ENCODE data around the gene TMEM163.

The TMEM163 gene

DNA sequence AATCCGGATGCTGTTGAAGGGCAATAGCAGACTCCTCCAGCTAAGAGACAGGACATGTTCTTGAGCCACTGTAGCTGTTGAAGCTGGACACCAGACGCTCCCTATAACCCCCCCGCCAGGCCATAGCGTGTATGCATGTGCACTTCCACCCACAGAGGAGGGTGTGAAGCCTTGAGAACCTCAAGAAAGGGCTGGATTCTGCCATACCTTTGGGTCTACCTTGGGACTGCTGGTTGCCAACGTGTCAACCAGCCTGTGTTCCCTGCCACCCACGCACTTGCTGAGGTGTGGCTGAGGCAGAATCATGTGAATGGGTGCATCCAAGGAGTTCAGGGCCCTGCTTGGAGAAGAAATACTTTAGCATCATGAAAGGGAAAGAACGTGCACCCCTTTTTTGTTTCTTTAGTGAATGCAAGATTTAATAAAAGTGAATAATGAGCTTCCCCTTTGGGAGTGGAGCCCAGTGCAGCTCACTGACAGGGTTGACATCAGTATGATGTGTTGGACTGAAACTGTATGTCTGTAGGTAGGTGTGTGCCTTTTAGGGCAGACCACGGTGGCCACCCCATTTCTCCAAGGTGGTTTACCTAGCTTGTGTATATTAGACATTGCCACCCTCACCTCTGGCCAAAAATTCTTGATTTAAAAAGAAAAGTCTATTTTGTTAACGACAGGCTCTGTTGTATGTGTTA, 266.6 kb downstream of the TMEM163 start:
- no peak for DNase-seq

DNA sequence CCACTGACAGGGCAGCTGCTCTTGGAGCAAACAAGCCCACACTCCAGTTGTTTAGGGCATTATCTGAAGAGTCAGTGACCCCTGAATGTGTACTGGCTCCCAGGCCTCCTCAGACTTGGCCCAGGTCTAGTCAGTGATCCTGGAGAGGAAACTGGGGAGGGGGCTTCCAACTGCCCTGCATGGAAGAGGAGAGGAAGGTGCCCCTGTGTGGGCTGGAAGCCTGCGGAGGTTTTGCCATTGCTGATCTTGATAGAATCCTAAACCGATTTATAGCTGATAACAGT, 267.5 kb downstream of the TMEM163 start:
- DNase-seq = no peak

DNA sequence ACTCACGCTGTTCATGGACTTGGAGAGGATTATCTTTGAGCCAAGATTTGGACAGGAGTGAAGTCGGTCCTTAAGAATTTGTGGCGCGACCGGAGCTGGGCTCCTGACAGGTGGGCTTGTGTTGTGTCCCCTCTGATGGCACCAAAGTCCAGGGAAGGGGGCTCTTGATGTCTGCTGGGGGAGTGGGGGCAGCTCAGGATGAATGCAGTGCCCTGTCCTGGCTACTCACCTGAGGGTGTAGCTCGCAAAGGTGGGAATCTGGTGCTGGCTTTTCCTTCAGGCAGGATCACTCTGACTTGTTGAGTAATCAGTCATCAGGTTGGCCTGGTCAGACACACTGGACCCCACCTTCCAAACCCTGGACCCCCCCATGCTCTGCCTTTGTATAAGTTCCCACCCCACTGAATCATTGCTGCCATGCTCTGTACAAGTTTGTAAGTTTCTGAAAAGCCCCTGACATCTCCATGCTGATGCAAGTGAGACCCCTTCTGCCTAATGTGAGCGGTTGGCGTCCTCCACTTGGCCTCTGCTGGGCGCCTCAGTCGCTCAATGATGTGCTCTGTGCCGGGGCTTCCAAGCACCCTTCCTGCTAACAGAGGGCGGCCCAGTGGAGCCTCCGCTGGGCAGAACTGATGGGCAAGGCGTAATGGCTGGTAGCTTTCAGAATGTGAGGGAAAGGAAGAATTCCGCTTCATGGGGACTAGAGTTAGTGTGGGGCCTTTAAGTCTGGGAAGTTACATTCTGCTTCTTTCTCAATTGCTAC, 268.9 kb downstream of the TMEM163 start:
- DNase-seq = no peak

GRCh38 chr2:134449157-134449556, 269.6 kb downstream of the TMEM163 start:
- DNase-seq = no peak

DNA sequence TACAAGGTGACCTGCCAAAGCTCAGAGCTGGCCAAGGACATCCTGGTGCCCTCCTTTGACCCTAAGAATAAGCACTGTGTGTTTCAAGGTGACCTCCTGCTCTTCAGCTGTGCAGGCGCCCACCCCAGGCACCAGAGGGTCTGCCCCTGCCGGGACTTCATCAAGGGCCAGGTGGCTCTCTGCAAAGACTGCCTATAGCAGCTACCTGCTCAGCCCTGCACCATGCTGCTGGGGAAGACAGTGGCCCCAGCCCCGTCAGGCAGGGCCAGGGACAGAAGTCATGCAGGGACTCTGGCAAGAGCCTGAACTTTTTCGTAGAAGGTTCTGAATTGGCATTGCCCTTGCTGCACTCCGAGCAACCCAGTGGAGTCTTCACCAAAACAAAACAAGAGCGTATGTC, 270.1 kb downstream of the TMEM163 start:
- no peak for DNase-seq

DNA sequence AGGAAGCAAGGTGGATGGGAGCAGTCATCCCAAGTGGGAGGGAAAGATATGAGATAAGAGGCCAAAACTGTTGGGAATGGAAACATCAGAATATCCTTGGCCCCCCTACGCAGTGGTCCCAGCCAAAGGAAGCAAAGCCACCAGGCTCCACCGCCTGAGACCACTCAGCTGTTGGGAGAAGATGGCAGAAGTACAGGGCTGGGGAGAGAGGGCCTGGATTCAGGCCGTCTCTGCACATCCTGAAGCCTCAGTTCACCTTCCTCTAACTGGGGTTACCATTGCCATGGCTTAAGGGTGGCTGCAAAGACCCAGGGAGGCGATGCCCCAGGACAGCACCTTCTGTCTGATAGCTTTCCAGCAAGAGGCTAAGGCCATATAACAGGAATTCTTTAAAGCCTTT, 271.1 kb downstream of the TMEM163 start:
- no peak for DNase-seq

GRCh38 chr2:134446383-134447017, 272.3 kb downstream of the TMEM163 start:
- DNase-seq = no peak

GRCh38 chr2:134445985-134446382, 272.8 kb downstream of the TMEM163 start:
- DNase-seq = no peak

DNA sequence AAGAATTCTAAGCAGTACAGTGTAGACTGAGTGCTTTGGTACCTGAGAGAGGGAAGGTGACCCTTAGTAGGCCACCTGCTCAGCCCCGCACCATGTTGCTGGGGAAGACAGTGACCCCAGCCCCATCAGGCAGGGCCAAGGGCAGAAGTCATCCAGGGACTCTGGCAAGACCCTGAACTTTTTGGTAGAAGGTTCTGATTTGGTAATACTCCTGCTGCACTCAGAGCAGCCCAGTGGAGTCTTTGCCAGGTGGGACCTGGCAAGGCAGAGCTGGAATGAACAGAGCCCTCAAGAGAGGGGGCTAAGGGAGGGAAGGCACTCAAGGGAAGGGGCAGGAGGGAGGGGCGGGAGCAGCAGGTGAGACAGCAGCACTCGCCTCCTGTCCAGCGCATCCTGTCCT, 273.7 kb downstream of the TMEM163 start:
- no peak for DNase-seq

DNA sequence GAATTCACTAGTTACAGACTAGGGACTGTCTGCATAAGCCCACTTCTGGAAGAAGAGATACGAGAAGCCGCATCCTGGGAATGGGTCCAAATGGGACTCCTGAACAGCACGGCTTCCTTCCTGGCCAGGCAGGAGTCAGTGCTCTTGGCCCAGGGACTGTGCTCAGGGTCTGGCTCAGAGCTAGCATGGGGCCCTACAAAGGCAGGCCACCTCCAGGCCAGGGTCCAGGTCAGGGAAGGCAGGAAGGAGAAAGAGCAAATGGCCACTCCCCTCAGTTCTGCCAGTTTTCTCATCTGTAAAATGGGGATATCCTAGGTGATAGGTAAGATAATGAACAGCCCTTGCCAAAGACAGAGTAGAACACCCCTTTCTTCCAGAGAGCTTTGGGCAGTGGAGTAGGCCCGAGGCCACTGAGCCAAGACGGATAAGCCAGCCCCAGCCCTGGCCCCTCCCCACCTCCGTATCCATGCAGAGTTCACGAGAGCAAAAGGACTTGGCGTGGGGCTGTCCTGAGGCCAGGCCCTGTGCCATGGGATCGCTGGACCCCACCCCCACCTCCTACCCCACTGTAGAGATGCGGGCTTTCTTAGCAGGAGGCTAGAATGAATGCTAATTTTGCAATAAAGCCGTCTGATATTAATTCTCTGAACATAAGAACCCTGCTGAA, 274.9 kb downstream of the TMEM163 start:
- no peak for DNase-seq

DNA sequence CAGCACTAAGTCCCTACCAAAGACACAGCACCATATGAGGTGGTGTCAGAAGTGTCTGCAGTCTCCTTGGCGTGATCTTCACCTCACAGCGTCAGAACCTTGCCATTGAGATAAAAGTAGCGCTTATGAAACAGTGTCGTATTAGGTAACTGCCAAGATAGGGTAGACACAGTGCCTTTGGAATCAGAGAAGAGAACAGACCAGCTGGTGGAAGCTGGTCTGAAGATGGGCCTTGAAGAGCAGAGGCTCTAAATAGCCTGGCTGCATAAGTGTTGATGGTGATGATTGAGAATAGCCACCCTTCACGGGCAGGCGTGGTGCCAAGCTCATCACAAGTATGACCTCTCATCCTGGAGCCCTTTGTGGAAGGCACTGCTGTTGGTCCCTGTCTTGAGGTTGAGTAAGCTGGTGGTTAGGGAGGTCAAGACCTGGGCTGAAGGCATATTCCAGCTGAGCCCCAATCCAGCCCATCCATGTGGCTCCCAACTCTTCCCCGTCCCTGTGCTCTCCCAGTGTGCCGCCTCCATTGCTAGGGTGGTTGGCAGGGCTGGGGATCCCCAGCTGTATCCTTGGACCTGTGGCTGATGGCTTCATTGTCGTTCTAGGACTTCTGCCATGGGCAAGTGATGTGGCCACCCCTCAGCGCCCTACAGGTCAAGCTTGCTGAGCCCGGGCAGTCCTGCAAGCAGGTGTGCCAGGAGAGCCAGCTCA, 277.5 kb downstream of the TMEM163 start:
- DNase-seq = no peak

GRCh38 chr2:134440336-134440909, 278.4 kb downstream of the TMEM163 start:
- no peak for DNase-seq

- DNase-seq = no peak
Observed at GRCh38 chr2:134438371-134438770, 280.4 kb downstream of the TMEM163 start.

- no peak for DNase-seq
Observed at GRCh38 chr2:134436706-134437105, 282.1 kb downstream of the TMEM163 start.

DNA sequence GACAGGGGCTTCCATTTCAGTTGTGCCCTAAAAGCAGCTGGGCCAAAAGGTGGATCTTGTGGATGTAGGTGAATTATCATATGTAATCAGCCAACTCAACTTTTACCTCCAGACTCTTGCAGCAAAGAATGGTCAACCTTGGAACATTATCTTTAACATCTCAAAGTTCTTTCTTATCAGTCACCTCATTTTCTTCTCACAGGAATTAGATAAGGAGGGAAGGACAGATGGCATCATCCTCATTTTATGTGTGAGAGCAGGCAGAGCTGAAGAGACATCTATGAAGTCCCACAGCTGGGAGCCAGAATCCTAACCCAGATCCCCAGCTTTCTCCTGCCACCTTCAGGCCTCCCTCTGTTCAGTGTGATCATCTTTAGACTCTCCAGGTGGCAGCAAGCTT, 282.9 kb downstream of the TMEM163 start:
- DNase-seq = no peak

DNA sequence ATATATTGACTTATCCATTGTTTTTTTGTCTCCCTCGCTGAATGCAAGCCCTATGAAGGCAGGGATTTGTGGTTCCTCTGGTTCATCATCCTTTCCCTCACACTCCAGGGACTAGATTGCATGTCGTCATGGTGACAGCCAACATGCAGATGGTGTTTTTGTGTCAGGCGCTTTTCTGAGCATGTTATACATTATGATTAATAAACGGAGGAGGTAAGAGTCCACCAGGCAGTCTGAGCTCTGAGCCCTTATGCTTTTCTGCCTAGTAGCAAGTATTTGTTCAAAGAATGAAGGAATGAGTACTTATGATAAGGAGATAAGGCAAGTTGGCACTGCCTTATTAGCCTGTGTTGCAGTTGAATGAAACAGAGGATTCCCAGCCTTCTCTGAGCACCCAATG, 283.3 kb downstream of the TMEM163 start:
- no peak for DNase-seq

GRCh38 chr2:134433979-134434378, 284.8 kb downstream of the TMEM163 start:
- DNase-seq = no peak

DNA sequence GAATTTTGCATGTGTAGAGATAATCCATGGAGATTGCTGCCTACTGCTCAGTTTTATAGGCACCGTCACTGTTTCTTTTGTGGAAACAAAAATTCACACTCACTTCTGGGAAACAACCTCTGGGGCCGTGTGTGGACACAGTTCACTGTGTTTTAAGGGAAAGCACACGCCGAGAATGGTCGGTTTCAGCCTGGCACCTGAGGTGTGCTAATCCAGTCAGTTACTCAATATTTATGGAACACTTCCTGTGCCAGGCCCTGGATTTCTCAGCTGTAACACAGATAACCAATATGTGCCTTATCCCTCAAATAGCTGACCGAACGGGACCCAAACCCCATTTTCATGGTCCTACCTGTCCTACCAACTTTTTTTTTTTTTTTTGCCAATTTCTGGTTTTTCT, 285.3 kb downstream of the TMEM163 start:
- DNase-seq = no peak

GRCh38 chr2:134432435-134432883, 286.3 kb downstream of the TMEM163 start:
- DNase-seq = no peak

GRCh38 chr2:134431838-134432434, 286.9 kb downstream of the TMEM163 start:
- no peak for DNase-seq

DNA sequence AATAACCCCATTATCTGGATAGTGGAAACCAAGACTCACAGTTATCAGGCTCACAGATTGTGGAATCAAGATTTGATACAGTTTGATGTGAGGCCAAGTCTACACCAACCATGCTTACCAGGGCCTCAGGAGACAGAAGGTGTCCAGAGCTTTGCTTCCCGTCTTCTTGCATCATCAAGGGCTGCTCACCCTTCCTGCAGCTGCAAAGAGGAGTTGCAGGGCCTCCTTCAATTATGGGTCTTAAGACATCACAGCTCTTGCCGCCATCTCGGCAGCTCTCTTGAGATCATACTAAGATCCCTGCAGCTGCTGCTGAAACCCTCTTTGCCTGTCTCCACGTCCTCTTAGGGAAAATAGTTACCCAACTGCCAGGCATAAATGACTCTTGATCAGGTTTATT, 288.9 kb downstream of the TMEM163 start:
- DNase-seq = no peak

DNA sequence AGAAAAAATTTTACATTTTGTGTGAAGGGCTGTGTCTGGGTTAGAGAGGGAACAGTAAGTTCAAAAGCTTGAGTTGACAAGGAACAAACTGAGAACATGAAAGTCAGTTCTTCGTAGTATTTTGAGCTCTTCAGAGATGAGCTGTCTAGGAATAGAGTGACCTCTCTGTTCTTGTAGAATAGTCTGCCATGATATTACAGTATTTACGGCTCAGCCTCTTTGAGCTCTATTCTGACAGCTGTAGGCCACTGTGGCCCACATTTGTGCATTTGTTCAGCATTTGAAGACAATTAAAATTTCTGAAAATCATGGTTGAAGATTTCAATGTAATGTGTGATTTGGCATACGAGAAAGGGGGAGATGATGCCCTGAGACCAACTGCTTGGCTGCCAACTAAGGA, 292.1 kb downstream of the TMEM163 start:
- DNase-seq = no peak
